Stimulated activated CD4-positive, alpha-beta T cell treated with anti-CD3 and anti-CD28 coated beads, Interleukin-1b, Interleukin-23, amount 100 ng/mL, for 48 hours (primary cell): ENCODE measurements around the gene WDR86.

Experiments
- DNase-seq: peaks from one replicate; pipeline ENCODE4 v3.0.0-alpha.2; 2020

WDR86 gene

DNA sequence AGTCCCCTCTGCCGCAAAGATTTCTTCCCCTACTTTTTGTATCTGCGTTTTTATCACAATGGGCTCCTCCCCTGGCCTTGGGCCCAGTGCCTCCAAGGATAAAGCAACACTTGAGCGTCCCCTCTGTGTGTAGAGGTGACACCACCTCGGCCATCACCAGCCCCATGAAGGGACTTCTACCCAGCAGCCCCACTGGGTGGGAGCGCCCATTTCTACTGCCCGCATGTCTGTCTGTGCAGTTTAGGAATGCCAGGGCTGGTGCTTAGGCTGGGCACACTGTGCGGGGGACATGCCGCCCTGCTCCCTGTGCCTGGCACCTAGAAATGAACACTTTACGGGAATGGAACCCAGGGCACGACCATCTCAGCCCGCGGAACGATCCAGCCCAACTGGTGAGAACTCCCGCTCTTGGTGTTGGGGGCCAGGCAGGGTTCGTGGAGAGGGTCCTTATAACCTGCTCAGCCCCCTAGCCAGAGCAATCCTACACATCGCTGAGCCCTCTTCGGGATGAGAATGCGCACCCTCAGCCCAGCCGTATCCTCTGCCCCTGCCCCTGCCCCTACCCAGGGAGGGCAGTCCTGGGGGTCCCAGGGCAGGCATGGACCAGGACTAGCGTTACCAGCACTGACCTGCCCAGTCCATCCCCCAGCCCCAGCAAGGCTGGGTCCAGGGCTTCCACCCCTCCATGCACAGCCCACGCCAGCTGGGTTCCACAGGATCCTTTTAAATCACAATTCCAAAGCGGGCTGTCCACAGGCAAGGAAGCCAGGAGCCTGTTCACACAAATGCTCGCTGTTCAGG, 17.3 kb upstream of the WDR86 start:
- no peak for DNase-seq

DNA sequence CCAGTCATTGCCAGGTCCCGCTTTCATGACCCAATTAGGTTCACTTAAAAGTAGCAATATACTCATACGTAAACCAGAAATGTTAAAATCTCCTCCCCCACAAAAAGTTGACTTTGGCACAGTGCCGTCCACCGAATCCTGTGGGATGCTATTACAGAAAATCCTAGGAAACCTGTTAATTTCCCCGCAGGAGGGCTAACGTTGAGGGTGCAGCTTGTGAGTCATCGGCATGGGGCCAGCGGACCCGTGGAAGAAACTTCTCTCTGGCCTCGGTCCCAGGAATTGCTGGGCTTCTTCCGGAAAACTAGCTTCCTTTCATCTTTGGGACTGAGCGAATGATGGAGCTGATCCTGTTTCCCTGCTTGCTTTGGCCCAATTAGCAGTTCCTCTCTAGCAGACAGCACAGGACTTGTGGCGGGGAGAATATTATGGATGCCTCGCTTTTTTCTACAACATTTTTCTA, 16.6 kb upstream of the WDR86 start:
- DNase-seq, result no peak

DNA sequence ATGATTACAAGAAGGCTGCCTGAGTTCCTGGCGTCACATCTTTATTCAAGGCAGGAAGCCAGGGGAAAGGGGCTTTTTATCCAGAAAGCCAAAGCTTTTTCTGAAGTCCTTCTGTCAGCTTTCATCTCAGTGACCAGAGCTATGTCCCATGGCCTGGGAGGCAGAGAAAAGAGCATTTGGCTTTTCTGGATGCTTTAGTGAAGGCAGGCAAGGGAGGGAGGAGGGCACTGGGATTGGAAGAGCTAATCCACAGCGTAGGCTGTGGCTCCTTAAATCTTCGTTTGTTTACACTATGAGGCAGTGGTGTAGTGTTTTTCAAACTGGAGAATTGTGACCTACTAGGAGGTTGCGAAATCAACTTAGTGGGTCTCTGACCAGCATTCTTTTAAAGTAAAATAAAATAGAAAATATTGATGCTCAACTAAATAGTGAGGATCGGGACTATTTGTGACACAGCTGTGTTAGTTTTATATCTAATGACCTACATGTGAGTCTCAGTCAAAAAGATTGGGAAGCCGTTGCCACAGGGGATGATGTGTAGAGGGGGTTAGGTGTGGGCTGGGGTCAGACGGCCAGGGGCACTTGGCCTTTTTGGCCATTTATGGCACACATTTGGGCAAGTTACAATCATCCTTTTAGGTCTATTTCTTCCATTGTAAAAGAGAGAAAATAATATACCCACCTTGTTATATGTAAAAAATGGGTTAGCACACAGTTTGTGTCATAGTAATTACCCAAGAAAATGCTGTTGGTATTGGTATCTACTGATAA, 16.0 kb upstream of the WDR86 start:
- no peak for DNase-seq

DNA sequence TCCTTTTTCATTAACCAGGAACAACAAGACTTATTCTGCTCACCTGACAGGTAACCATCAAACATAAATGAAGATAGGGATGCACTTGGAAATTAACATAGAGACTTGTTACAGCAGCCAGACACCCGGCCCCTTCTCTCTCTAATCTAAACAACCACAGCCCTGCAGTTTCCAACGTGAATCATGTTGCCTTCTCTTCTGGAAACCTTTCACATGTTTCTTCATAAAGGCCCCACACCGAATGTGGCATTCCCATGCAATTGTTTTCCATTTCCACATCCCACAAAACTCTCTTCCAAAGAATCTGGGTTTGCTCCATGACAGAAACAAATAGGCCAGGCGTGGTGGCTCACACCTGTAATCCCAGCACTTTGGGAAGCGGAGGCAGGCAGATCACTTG, 15.0 kb upstream of the WDR86 start:
- DNase-seq, result no peak

DNA sequence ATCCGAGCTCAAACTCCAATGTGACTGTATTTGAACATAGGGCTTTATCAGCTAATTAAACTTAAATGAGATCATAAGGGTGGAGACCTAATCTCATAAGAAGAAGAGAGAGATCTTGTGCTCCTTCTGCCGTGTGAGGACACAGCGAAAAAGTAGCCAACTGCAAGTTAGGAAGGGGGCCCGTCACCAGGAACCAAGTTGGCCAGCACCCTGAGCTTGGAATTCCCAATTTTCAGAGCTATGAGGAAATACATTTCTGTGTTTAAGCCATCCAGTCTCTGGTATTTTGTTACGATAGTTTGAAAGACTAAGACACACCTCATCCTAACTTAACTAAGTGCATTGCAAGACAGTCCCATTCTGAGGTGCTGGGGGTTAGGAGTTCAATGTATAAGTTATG, 14.1 kb upstream of the WDR86 start:
- DNase-seq, result no peak

DNA sequence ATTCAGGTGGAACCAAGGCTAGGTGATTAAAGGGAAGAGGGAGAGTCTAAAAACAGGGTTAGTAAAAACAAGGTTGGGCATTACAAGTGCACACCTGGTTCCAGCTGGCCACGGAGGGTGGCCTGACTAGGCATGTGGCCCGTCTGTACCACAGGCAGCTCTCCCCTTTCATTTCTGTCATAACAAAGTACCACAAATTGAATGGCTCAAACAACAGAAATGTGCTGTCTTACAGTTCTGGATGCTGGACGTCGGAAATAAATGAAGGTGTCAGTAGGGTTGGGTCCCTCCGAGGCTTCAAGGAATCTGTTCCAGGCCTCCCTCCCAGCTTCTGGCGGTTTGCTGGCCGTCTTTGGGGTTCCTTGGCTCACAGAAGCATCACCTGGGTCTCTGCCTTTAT, 13.4 kb upstream of the WDR86 start:
- DNase-seq, result no peak

DNA sequence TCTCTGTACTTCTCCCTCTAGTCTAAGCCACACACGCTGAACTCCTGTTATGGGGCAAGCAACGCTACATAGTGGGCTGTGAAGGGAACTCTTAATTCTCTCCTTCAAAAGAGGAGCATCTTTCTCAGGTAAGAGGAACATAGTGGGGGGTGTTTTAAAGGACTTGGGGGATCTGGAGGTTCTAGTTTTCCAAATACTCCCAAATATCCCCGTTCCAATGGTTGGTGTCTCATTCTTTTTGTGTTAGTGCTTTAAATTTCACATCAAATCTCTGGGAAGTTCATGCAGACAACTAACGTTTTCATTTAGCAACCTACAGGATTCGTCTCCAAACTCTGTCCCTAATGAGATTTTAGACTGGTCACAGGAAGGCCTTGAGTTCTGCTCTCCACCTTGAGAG, 12.4 kb upstream of the WDR86 start:
- DNase-seq, result no peak

DNA sequence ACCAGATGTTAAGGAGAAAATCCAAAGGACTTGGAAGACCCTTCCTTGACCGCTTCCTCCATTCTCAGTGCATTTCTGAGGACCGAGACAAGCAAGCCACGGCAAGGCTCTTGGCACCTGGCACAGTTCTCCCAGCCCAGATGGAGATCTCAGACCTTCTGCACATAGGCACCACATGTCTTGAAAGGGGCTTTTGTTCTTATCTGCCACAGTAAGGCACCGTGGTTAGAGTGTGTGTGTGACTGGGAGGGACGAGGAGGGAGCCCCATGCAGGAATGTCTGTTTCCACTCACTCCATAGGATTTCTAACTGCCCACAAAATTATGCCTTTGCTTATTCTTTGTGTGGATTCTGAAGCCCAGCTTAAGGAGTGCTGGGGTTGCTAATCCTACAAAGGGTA, 10.3 kb upstream of the WDR86 start:
- no peak for DNase-seq

DNA sequence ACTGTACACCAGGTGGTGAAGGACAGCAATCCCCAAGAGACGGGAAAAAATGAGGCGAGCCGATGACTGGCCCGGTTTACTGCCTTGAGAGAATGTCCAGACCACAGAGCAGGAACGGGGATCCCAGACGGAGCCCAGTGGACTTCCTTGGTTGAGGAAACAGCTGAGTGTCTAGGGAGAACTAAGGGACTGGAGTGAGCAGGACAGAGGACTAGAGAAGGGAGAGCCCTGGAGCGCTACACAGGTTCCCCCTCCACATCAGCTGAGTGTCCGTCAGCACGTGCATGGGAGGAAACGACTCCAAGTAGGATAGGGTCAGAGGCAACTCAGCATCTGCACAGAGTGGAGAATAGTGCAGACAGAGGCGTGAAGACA, 7.1 kb upstream of the WDR86 start:
- no peak for DNase-seq

DNA sequence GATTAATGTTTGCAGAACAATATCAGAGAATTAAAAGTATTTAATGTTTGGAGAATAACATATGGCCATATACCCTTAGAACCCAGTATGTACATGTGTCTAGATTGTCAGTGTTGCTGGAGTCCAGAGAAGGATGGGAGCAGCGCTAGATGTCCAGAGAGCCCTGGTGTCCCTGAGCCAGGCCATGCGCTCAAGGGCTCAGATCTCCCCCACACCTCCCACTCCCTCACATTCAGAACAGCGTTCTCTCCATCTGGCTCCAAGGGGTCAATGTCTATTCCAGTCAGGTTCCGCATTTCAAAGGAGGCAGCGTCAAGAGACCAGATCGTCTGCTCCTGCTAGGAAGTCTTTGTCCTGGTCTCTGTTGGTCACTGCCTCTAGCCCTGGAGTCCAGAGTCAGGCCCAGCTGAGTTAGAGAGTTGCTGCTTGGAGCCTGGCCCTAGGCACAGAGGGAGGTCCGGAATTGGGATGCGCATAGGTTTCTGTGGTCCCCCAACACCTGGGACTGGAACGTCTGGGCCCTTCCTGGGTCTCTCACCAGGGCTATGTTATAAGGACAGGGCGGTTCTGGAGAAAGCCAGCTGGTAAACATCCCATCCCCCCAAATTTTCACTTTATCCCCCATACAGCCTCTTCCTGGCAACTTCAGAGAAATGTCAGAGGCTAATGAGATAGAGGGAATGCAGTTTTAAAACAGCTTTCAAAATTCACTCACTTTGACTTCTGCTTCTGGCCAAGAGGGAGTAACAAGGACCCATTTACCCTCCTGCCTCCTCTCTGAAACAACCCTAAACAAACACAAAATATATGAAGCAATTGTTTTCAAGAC, 6.5 kb upstream of the WDR86 start:
- no peak for DNase-seq

DNA sequence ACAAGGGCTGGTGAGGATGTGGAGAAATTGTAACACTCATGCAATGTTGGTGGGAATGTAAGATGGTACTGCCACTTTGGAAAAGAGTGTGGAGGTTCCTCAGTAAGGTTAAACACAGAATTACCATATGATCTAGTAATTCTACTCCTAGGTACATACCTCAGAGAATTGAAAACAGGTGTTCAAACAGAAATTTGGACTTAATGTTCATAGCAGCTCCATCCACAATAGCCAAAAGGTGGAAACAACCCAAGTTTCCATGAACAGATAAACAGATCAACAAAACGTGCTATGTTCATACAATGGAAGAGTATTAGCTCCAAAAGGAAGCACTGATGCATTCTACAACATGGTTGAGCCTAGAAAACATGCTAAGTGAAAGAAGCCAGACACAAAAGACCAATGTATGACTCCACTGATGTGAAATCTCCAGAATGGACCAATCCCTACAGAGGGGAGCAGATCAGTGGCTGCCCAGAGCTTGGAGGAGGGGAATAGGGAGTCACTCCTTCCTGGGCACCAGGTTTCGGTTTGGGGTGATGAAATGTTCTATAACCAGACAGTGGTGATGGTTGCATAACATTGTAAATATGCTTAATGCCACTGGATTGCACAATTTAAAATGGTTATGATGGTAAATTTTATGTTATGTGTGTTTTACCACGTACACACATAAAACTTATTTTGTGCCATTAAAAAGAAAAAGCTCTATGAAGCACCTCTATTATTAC, 5.7 kb upstream of the WDR86 start:
- DNase-seq, result no peak

DNA sequence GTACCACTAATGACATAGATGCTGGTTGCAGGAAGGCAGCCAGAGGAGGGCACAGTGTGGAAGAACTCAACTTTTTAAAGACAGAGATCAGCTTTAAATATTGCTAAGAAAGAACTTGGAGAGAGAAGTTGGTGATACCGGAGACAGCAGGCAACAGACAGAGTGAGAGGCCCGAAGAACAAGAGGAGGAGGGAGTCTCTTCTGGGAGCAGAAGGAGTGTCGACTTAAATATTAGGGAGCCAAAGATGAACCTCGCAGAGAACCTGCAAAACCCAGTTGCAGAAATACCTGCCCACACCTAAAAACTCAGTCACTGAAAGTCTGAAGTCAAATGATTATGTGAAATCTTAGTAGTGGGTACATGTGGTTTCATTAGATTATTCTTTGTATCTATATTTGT, 3.4 kb upstream of the WDR86 start:
- DNase-seq, result no peak

DNA sequence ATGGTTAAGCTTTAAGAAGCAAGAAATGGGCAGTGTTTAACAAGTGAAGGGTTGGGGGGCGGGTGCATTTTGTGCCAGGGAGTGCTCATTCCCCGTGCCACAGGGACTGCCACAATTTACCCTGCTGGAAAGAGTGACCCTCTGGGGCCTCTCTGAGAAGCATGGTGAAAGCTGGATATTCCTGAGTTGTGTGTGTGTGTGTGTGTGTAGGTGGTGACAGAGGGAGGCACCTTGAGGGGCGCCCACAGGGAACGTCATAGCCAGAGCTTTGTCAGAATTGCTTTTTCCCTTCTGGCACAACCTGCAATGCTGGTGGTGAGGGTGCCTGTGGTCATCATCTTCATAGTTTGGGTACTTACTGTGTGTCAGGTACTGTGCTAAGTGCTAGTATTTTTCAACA, 2.5 kb upstream of the WDR86 start:
- no peak for DNase-seq

DNA sequence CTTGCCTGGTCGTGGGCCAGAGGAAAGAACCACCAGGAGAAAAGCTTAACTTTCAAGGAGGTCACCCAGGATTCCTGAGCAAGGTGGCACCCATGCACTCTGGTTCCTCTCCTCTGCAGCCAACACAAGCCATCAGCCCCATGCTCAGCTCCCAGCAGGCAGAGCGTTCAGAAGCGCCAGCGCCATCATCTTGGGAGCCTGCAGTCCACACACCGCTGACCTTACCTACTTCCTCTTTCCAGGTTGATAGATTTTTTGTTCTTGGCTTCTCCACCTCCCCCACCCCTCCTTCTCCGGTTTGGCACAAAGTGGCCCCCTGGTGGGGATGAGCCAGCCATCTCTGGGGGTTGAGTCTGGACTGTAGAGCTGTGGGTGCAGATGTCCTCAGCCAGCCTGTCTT, 1.7 kb upstream of the WDR86 start:
- no peak for DNase-seq

DNA sequence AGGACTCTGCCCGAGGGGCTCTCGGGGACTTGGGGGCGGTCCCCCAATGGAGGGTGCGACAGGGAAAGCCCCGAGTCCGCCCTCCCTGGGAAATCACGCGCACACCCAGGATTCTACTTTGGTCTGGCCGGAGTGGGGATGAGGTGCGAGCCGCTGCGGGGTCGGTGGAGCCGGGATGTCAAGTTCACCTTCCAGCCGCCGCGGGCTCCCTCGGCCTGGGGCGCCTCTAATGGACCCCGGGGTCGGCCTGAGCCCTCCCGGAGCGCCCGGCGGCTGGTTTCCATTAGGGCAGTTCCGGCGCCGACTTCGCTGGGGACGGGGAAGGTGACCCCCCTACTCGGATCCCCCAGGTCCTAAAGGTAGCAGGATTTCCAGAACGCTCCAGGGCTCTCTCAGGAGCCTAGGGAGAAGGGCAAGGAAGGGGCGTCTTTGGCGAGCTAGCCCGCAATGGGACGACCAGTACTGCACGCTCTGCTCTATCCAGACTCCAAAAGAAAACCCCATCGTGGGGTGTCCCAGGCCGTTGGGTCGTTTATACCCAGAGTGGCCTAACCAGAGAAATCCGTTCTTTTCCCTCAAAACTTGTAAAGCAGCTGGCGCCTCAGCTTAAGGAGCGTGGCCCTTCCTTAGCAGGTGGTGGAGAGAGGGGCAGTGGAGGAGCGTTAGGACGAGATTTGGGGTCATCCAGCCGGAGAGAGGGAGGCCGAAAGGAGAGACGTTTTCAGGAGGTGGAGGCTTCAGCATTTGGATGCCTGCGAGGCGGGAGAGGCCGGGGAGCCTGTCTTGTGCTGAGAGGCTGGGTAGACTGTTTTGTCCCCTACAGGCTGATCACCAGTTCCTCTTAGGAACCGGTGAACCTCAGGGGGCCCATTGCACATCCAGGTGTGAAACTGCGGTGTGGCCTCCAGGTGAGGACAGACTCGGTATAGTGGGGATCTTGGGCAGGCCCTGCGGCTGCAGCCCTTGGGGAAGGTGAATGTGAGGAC, 860 bp upstream of the WDR86 start:
- no peak for DNase-seq

DNA sequence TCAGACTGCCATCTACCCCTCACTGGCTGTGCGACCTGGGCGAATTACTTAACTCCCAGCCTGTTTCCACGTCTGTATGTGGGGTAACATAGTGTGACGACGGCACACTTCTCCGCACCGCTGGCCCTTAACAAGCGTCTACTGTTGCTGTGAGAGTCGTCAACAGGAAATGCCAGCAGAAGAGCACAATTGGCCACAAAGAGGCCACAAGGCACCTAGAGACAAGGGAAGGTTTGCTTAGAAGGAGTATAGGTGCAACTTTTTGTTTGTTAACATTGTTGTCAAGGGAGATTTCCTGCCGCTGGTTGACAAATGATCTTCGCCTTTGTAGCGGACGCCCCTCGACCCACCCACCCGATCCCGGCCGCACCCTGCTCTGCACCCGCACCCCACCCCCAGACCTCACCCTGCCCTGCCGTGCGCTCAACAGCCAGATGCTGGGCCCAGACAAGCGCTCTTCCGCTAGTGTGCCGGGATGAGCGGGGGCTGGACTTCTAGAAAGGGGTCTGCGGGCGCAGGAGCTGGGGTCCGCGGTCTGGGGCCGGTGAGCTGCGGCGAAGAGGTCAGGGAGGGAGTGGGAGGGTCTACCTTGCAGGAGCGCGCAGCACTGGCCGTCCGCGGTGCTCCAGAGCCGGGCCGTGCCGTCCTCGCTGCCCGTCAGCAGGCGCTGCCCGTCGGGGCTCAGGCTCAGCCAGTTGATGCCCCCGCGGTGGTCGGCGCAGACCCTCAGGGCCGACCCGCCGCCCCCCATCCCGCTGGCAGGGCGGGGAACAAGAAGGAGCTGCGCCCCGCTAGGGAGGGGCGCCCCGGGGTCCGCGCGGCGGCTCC, 785 bp downstream of the WDR86 start:
- no peak for DNase-seq

DNA sequence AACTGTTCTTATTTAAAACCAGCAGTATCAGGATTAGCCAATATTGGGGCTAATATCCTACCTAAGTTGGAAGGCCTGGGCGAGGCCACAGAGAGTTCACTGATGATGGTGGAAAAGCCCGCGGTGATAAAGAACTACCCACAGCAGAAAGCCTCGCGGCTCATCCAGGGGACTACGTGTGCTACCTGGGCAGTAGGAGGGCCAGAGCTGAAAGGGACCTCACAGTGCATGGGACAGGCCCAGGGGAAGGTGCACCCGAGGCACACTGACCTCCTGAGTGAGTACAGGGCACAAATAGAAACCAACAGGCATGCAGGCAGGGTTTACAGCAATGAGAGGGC, 1.4 kb downstream of the WDR86 start:
- DNase-seq, result no peak

DNA sequence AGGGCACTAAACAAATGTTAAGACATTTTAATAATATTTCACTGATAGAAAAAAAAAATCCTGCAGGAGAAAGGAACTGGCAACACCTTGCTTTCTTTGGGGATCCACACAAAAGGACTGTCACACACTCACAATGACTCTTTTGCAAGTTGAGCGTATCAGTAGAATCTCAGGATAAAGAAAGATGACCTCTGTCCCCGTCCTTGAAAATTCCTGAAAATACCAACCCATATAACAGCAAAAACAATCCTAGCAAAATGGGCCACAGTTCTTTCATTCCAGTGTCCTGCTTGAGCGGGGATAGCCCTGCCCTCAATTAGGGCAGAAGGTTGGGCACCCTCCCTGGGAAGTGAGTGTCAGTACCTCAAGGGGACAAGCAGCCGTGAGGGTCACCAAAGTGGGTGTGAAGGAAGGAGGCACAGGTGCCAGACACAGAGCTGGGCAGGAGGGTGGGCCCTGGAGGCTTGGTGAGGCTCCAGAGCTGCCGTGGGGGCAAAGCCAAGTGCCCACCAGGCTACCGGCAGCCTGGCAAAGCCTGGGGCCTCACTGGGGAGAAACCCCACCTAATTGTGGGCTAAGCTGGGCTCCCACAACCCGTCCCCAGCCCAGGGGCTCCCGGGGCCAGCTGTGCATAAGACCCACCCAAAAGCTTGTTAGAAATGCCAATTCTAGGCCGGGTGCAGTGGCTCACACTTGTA, 2.8 kb downstream of the WDR86 start:
- no peak for DNase-seq

DNA sequence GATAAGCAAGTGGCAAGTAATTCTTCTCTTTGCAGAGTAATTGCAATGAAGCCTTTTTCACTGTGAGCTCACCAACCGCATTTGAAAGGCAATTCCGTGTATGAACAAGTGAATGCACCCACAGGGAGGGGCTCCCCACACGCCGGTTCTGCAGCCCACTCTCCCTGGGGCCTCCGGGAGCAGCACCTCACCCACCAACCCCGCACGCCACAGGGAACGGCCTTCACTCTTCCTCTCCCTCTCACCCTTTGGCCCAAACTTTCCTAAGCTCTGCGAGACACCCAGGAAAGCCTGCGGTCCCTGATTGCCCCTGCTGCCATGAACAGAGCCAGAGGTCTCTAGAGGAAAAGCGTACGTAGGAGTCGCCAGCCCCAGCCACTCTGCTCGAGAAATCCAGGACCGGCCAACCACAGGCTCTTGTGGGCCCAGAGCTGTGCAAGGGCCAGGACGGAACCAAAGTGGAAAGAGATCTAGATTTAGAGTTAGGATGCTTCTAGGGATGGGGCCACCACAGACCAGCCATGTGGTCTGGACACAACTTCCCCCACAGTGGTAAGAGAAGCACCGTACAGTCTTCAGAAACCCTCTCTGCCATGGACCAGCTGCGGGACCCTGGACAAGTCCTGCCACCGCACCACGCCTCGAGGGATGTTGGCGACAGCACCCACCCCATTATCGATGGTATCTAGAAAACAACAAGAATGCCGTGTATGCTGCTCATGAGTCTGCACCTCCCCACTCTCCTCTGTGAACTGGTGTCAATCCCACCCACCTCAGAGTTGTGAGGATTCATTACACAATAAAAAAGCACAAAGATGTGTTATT, 3.6 kb downstream of the WDR86 start:
- DNase-seq, result no peak
